Endodermal cell (in vitro differentiated cells): ENCODE measurements around the gene ZAR1L. TPM values are rescaled to one million over a fixed set of nuclear protein-coding genes. Genes with fewer than 3 reads are reported as not detected.

Experiments
- DNase-seq: peaks from one replicate; pipeline ENCODE4 v3.0.0-alpha.2; 2017
- H3K27ac ChIP-seq: 2 replicates; pipeline ENCODE4 v1.5.1; 2013; ENCODE audit warnings: mild to moderate bottlenecking, low read depth, low read length, moderate library complexity
- H3K27me3 ChIP-seq: 2 replicates; pipeline ENCODE4 v1.6.1; 2013; ENCODE audit warnings: mild to moderate bottlenecking, low read length, moderate library complexity; ENCODE audit not compliant: insufficient read depth, control insufficient read depth, poor library complexity, severe bottlenecking
- H3K36me3 ChIP-seq: 2 replicates; pipeline ENCODE4 v1.7.0; 2013; ENCODE audit warnings: mild to moderate bottlenecking, low read length, moderate library complexity; ENCODE audit not compliant: control insufficient read depth, insufficient read depth
- H3K4me1 ChIP-seq: one replicate; pipeline ENCODE4 v1.7.0; 2013; ENCODE audit warnings: low read length; ENCODE audit not compliant: control insufficient read depth, insufficient read depth
- H3K4me3 ChIP-seq: 2 replicates; pipeline ENCODE4 v1.5.1; 2013; ENCODE audit warnings: mild to moderate bottlenecking, low read length, moderate library complexity
- H3K9ac ChIP-seq: 2 replicates; pipeline ENCODE4 v1.6.1; 2013; ENCODE audit warnings: mild to moderate bottlenecking, low read length, moderate library complexity; ENCODE audit not compliant: poor library complexity, severe bottlenecking; ENCODE audit errors: extremely low read depth
- H3K9me3 ChIP-seq: 2 replicates; pipeline ENCODE4 v1.6.1; 2013; ENCODE audit warnings: mild to moderate bottlenecking, low read length, moderate library complexity; ENCODE audit not compliant: control insufficient read depth
- H3K27ac Mint-ChIP-seq: 2 replicates; pipeline ENCODE4 v1.8.0; 2020; ENCODE audit warnings: mixed read lengths
- H3K27me3 Mint-ChIP-seq: 2 replicates; pipeline ENCODE4 v1.8.0; 2021; ENCODE audit warnings: mild to moderate bottlenecking, mixed read lengths; ENCODE audit not compliant: insufficient read depth
- H3K36me3 Mint-ChIP-seq: 2 replicates; pipeline ENCODE4 v1.8.0; 2020; ENCODE audit warnings: low read depth, mixed read lengths
- H3K4me1 Mint-ChIP-seq: 2 replicates; pipeline ENCODE4 v1.8.0; 2020; ENCODE audit warnings: mixed read lengths
- H3K4me3 Mint-ChIP-seq: 2 replicates; pipeline ENCODE4 v1.8.0; 2020; ENCODE audit warnings: mild to moderate bottlenecking, moderate library complexity, mixed read lengths
- H3K9me3 Mint-ChIP-seq: 2 replicates; pipeline ENCODE4 v1.8.0; 2020; ENCODE audit warnings: mild to moderate bottlenecking, mixed read lengths
- CTCF ChIP-seq: fragments of 200-600 bp; sonication (generic); conservative IDR thresholded peaks from 2 replicates; pipeline ENCODE4 v1.5.0; 2021; ENCODE audit warnings: antibody characterized with exemption, mild to moderate bottlenecking
- WGBS, 2 experiments: methylation state at CpG; one replicate each; pipeline versions ENCODE4 v1.1.5 to v1.1.7; 2013; ENCODE audit warnings: missing lambda C conversion rate in 2 of 2, mixed read lengths in 1 of 2; ENCODE audit not compliant: insufficient coverage in 1 of 2, insufficient read length in 1 of 2; 5-methylcytosine and 5-hydroxymethylcytosine counted together
- total RNA-seq, 2 donors: library from RNA; stranded (reverse); fragmentation: NEBNext Ultra II Directional in 1 of 2; extraction: Animal tissue kit (Norgen Biotek cat#: 25700) in 1 of 2; gene quantifications; 2 replicates in 1 of 2; 3 replicates in 1 of 2; pipeline ENCODE4 v1.2.1, GENCODE V29; 2021

Gene ZAR1L
- total RNA-seq, 2 donors from 2014 or later: 0.24 to 0.31 TPM

DNA sequence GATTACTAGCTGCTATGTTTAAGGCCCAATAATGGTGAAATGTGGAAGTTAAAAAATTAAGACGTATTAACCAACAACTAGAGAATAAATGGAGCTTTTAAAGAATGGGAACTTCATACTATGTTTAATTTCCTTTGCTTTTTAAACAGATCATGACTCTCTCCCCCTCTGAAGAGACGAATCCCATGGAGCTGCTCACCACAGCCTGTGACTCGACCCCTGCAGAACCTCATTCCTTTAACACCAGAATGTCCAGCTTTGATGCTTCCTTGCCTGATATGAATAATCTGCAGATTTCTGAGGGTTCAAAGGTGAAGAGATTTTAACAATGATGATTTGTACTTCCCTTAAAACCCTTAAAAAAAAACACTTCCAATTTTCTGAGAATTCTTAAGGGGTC is 53.0 kb downstream of the ZAR1L start:
- no peak overlapping the region for H3K27ac Mint-ChIP-seq
- H3K4me3 ChIP-seq: no peak overlapping the region
- no peak overlapping the region for H3K9ac ChIP-seq
- H3K27me3 Mint-ChIP-seq: no peaks in the 10 kb centered on the region
- no peaks in the 10 kb centered on the region for H3K9me3 ChIP-seq
- H3K27me3 ChIP-seq: no peaks in the 10 kb centered on the region
- H3K27ac ChIP-seq: no peak overlapping the region
- H3K9me3 Mint-ChIP-seq: no peaks in the 10 kb centered on the region
- H3K4me1 Mint-ChIP-seq: no peaks in the 10 kb centered on the region
- peaks cover 7% of the 10 kb centered on the region for H3K36me3 Mint-ChIP-seq
- no peak for DNase-seq
- H3K36me3 ChIP-seq: no peaks in the 10 kb centered on the region
- H3K4me1 ChIP-seq: no peaks in the 10 kb centered on the region
- WGBS, 2 experiments: 86 to 100% methylated on average over 2 to 3 of the region's 3 CpGs
- H3K4me3 Mint-ChIP-seq: no peak overlapping the region
- TF ChIP-seq CTCF: no peak

GRCh38 chr13:32261567-32261966 is 53.6 kb downstream of the ZAR1L start:
- H3K36me3 ChIP-seq: no peaks in the 10 kb centered on the region
- H3K27me3 Mint-ChIP-seq: no peaks in the 10 kb centered on the region
- DNase-seq: no peak
- peaks cover 7% of the 10 kb centered on the region for H3K36me3 Mint-ChIP-seq
- no peaks in the 10 kb centered on the region for H3K4me1 Mint-ChIP-seq
- H3K9me3 Mint-ChIP-seq: no peaks in the 10 kb centered on the region
- no peaks in the 10 kb centered on the region for H3K27me3 ChIP-seq
- TF ChIP-seq CTCF: no peak
- no peaks in the 10 kb centered on the region for H3K4me1 ChIP-seq
- no peak overlapping the region for H3K27ac ChIP-seq
- H3K9ac ChIP-seq: no peak overlapping the region
- H3K4me3 ChIP-seq: no peak overlapping the region
- H3K9me3 ChIP-seq: no peaks in the 10 kb centered on the region
- no peak overlapping the region for H3K4me3 Mint-ChIP-seq
- 93 to 97% methylated on average over 8 to 9 of the region's 9 CpGs for WGBS, 2 experiments
- H3K27ac Mint-ChIP-seq: no peak overlapping the region

- Mint-ChIP-seq H3K27ac (no peak overlapping the region), H3K4me1 (no peaks in the 10 kb centered on the region), H3K9me3 (no peaks in the 10 kb centered on the region), H3K4me3 (no peak overlapping the region), H3K27me3 (no peaks in the 10 kb centered on the region), H3K36me3 (no peaks in the 10 kb centered on the region)
- Histone ChIP-seq H3K36me3 (no peaks in the 10 kb centered on the region), H3K4me1 (no peaks in the 10 kb centered on the region), H3K27ac (no peak overlapping the region), H3K4me3 (no peak overlapping the region), H3K27me3 (no peaks in the 10 kb centered on the region), H3K9me3 (no peaks in the 10 kb centered on the region), H3K9ac (no peak overlapping the region)
- 82 to 96% methylated on average over 1 of the region's 1 CpG for WGBS, 2 experiments
- peak; percentile 70 for TF ChIP-seq CTCF
- DNase-seq: peak; percentile 63
Observed at GRCh38 chr13:32259116-32259515, 56.0 kb downstream of the ZAR1L start.
